ENCODE measurements around the gene RGS8. TPM values are rescaled to one million over a fixed set of nuclear protein-coding genes. Genes with fewer than 3 reads are reported as not detected.

Gene RGS8
- total and polyA plus RNA-seq, 2 donors (not counting 1 experiment from before 2014, with no cell fraction given), result not detected

- no peak overlapping the region for H3K4me3 Mint-ChIP-seq
- H3K9ac ChIP-seq (ENCODE audit: low read length), result no peak overlapping the region
- H3K9me3 Mint-ChIP-seq (ENCODE audit: insufficient read depth), result no peaks in the 10 kb centered on the region
- H3K9me3 ChIP-seq (ENCODE audit: control extremely low read depth in 1 of 3, control insufficient read depth in 2 of 3, insufficient read depth in 1 of 3, low read length in 2 of 3), result peaks cover 0 to 1% (median 0%) of the 10 kb centered on the region in 3 donors
- peaks cover 7 to 10% of the 10 kb centered on the region in 2 donors for H3K4me1 ChIP-seq (ENCODE audit: control insufficient read depth in 2 of 2, insufficient read depth in 2 of 2, low read length in 2 of 2)
- ATAC-seq (ENCODE audit: low read depth), result no peak
- 100% methylated on average over 2 of the region's 3 CpGs for WGBS (ENCODE audit: insufficient coverage)
- no peaks in the 10 kb centered on the region for H4K20me1 ChIP-seq (ENCODE audit: control insufficient read depth, insufficient read depth, low read length, poor library complexity, severe bottlenecking)
- H3K4me1 Mint-ChIP-seq, result peaks cover 9% of the 10 kb centered on the region
- no peak overlapping the region for H3K4me2 ChIP-seq (replicated peaks; ENCODE audit: low read depth, low read length, poor library complexity, severe bottlenecking)
- TF ChIP-seq EZH2 (IDR thresholded peaks at IDR 0.05; ENCODE audit: borderline replicate concordance, insufficient read depth, low read depth, low read length, poor library complexity, severe bottlenecking) (no peak), CTCF (IDR thresholded peaks at IDR 0.05) (no peak)
- peaks cover 0 to 3% (median 0%) of the 10 kb centered on the region in 4 experiments for H3K27me3 ChIP-seq (replicated peaks in 1 of 4; ENCODE audit: control extremely low read depth in 1 of 4, control insufficient read depth in 3 of 4, insufficient read depth in 4 of 4, low read length in 3 of 4)
- intact Hi-C loops (cut with micrococcal nuclease), result no loop called here
- no peaks in the 10 kb centered on the region for H3K27me3 Mint-ChIP-seq
- no peak overlapping the region for H2AFZ ChIP-seq (ENCODE audit: insufficient read depth, low read depth, low read length, poor library complexity, severe bottlenecking)
- no peak overlapping the region for H3K4me3 ChIP-seq (ENCODE audit: control extremely low read depth in 1 of 5, extremely low read depth in 1 of 5, insufficient read depth in 1 of 5, low read depth in 2 of 5, low read length in 4 of 5)
- no peak overlapping the region for H3K27ac ChIP-seq (ENCODE audit: low read length in 2 of 2)
- no peak for DNase-seq
- H3K27ac Mint-ChIP-seq, result no peak overlapping the region
- ChIA-PET CTCF (no interaction called here), POLR2A (no interaction called here)
- no peaks in the 10 kb centered on the region for H3K79me2 ChIP-seq (ENCODE audit: control insufficient read depth, insufficient read depth, low read length)
- no peaks in the 10 kb centered on the region for H3K36me3 ChIP-seq (replicated peaks in 1 of 2; ENCODE audit: control extremely low read depth in 1 of 2, control insufficient read depth in 1 of 2, extremely low read depth in 1 of 2, insufficient read depth in 2 of 2, low read length in 1 of 2)
Observed at GRCh38 chr1:182651339-182651724, 33.1 kb downstream of the RGS8 start.

GRCh38 chr1:182650678-182651338 lies 33.6 kb downstream of the RGS8 start:
- no peak overlapping the region for H2AFZ ChIP-seq (ENCODE audit: insufficient read depth, low read depth, low read length, poor library complexity, severe bottlenecking)
- intact Hi-C loops (cut with micrococcal nuclease), result no loop called here
- no peak for DNase-seq
- no peak for ATAC-seq (ENCODE audit: low read depth)
- Mint-ChIP-seq H3K4me1 (peaks cover 9% of the 10 kb centered on the region), H3K9me3 (ENCODE audit: insufficient read depth) (no peaks in the 10 kb centered on the region), H3K4me3 (peak overlapping the region; percentile 37), H3K27me3 (no peaks in the 10 kb centered on the region), H3K27ac (no peak overlapping the region)
- H3K4me1 ChIP-seq (ENCODE audit: control insufficient read depth in 2 of 2, insufficient read depth in 2 of 2, low read length in 2 of 2), result peaks cover 7 to 10% of the 10 kb centered on the region in 2 donors
- H3K9ac ChIP-seq (ENCODE audit: low read length), result no peak overlapping the region
- H3K36me3 ChIP-seq (replicated peaks in 1 of 2; ENCODE audit: control extremely low read depth in 1 of 2, control insufficient read depth in 1 of 2, extremely low read depth in 1 of 2, insufficient read depth in 2 of 2, low read length in 1 of 2), result no peaks in the 10 kb centered on the region
- no peaks in the 10 kb centered on the region for H3K27me3 ChIP-seq (replicated peaks in 1 of 4; ENCODE audit: control extremely low read depth in 1 of 4, control insufficient read depth in 3 of 4, insufficient read depth in 4 of 4, low read length in 3 of 4)
- H3K4me2 ChIP-seq (replicated peaks; ENCODE audit: low read depth, low read length, poor library complexity, severe bottlenecking), result no peak overlapping the region
- H3K27ac ChIP-seq (ENCODE audit: low read length in 2 of 2), result no peak overlapping the region
- TF ChIP-seq EZH2 (IDR thresholded peaks at IDR 0.05; ENCODE audit: borderline replicate concordance, insufficient read depth, low read depth, low read length, poor library complexity, severe bottlenecking) (no peak), CTCF (IDR thresholded peaks at IDR 0.05) (no peak)
- no peaks in the 10 kb centered on the region for H4K20me1 ChIP-seq (ENCODE audit: control insufficient read depth, insufficient read depth, low read length, poor library complexity, severe bottlenecking)
- POLR2A ChIA-PET, result no interaction called here
- H3K79me2 ChIP-seq (ENCODE audit: control insufficient read depth, insufficient read depth, low read length), result no peaks in the 10 kb centered on the region
- CTCF ChIA-PET, result no interaction called here
- H3K4me3 ChIP-seq (ENCODE audit: control extremely low read depth in 1 of 5, extremely low read depth in 1 of 5, insufficient read depth in 1 of 5, low read depth in 2 of 5, low read length in 4 of 5), result no peak overlapping the region
- peaks cover 0 to 1% (median 0%) of the 10 kb centered on the region in 3 donors for H3K9me3 ChIP-seq (ENCODE audit: control extremely low read depth in 1 of 3, control insufficient read depth in 2 of 3, insufficient read depth in 1 of 3, low read length in 2 of 3)
- no CpG with 5 or more reads among the region's 6 CpGs for WGBS (ENCODE audit: insufficient coverage)
